PFSK-1 (cell line): ENCODE measurements around the gene ADCY1.

ENCODE experiments used
- FOXP2 ChIP-seq: optimal IDR thresholded peaks from 2 replicates; pipeline ENCODE3; 2011; ENCODE audit warnings: borderline replicate concordance, control low read depth, inconsistent platforms; ENCODE audit not compliant: insufficient read depth; ENCODE audit errors: extremely low read length, extremely low read depth
- POLR2AphosphoS5 ChIP-seq: IDR thresholded peaks from 2 replicates; pipeline ENCODE4 v1.6.1; 2012; ENCODE audit warnings: low read depth, mild to moderate bottlenecking, control low read depth, low read length, moderate library complexity
- SIN3A ChIP-seq: IDR thresholded peaks from 2 replicates; pipeline ENCODE4 v1.6.1; 2012; ENCODE audit warnings: mild to moderate bottlenecking, low read length, moderate library complexity, borderline replicate concordance; ENCODE audit not compliant: insufficient read depth
- TAF1 ChIP-seq: IDR thresholded peaks from 2 replicates; pipeline ENCODE4 v1.6.1; 2012; ENCODE audit warnings: low read length, control low read depth, borderline replicate concordance; ENCODE audit not compliant: insufficient read depth
- TF ChIP-seq, protein P1 (sequence below), 2 experiments: IDR thresholded peaks; 2 replicates each; pipeline versions ENCODE4 v1.6.1 to v1.8.0; 2011 to 2012; ENCODE audit warnings: low read depth in 2 of 2, low read length in 2 of 2, control low read depth in 1 of 2, inconsistent platforms in 1 of 2, mild to moderate bottlenecking in 1 of 2, moderate library complexity in 1 of 2; ENCODE audit not compliant: insufficient read depth in 1 of 2

Gene ADCY1

GRCh38 chr7:45576249-45576929 lies 2.2 kb downstream of the ADCY1 start:
- TF ChIP-seq TAF1, result no peak
- TF ChIP-seq, protein P1, sequence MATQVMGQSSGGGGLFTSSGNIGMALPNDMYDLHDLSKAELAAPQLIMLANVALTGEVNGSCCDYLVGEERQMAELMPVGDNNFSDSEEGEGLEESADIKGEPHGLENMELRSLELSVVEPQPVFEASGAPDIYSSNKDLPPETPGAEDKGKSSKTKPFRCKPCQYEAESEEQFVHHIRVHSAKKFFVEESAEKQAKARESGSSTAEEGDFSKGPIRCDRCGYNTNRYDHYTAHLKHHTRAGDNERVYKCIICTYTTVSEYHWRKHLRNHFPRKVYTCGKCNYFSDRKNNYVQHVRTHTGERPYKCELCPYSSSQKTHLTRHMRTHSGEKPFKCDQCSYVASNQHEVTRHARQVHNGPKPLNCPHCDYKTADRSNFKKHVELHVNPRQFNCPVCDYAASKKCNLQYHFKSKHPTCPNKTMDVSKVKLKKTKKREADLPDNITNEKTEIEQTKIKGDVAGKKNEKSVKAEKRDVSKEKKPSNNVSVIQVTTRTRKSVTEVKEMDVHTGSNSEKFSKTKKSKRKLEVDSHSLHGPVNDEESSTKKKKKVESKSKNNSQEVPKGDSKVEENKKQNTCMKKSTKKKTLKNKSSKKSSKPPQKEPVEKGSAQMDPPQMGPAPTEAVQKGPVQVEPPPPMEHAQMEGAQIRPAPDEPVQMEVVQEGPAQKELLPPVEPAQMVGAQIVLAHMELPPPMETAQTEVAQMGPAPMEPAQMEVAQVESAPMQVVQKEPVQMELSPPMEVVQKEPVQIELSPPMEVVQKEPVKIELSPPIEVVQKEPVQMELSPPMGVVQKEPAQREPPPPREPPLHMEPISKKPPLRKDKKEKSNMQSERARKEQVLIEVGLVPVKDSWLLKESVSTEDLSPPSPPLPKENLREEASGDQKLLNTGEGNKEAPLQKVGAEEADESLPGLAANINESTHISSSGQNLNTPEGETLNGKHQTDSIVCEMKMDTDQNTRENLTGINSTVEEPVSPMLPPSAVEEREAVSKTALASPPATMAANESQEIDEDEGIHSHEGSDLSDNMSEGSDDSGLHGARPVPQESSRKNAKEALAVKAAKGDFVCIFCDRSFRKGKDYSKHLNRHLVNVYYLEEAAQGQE (IDR thresholded peaks at IDR 0.05; ENCODE audit: insufficient read depth in 1 of 2, low read depth in 2 of 2, low read length in 2 of 2), result no peak
- TF ChIP-seq FOXP2, result no peak
- no peak for TF ChIP-seq SIN3A
- TF ChIP-seq POLR2AphosphoS5, result no peak

GRCh38 chr7:45578022-45578421 lies 3.9 kb downstream of the ADCY1 start:
- TF ChIP-seq POLR2AphosphoS5, result no peak
- TF ChIP-seq, protein P1 (IDR thresholded peaks at IDR 0.05; ENCODE audit: insufficient read depth in 1 of 2, low read depth in 2 of 2, low read length in 2 of 2), result no peak
- no peak for TF ChIP-seq TAF1
- TF ChIP-seq SIN3A, result no peak
- no peak for TF ChIP-seq FOXP2

GRCh38 chr7:45578467-45578866 lies 4.3 kb downstream of the ADCY1 start:
- no peak for TF ChIP-seq SIN3A
- TF ChIP-seq POLR2AphosphoS5, result no peak
- TF ChIP-seq, protein P1 (IDR thresholded peaks at IDR 0.05; ENCODE audit: insufficient read depth in 1 of 2, low read depth in 2 of 2, low read length in 2 of 2), result no peak
- TF ChIP-seq FOXP2, result no peak
- no peak for TF ChIP-seq TAF1

DNA sequence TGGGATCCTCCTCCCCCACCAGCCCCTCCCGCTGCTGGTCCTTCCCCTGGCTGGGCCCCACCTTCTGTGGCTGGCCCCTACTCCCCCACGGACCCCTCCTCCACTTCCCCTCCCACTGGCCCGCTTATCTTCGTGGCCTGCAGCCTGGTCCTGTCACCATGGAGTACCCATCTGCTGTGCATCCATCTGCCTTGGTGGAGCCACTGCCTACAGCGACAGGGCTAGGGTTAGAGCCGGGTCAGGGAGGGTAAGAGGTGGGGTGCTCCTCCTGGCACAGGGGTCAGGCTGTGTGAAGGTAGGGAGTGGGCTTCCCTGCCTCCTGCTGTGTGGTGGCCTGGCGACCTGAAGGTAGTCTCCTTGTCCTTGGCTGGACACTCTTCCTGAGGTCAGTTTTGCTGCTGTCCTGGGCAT lies 5.2 kb downstream of the ADCY1 start:
- TF ChIP-seq POLR2AphosphoS5, result no peak
- TF ChIP-seq, protein P1 (IDR thresholded peaks at IDR 0.05; ENCODE audit: insufficient read depth in 1 of 2, low read depth in 2 of 2, low read length in 2 of 2), result no peak
- no peak for TF ChIP-seq SIN3A
- no peak for TF ChIP-seq FOXP2
- no peak for TF ChIP-seq TAF1
